Pancreas (tissue), 10 donors: ENCODE measurements around the gene ACVR2B. TPM values are rescaled to one million over a fixed set of nuclear protein-coding genes. Genes with fewer than 3 reads are reported as not detected.
A peak's percentile ranks its signal among the peaks of the same experiment; 100 is the strongest.

ENCODE experiments used
- ATAC-seq, 4 donors: fragments of 200-7000 bp; cut with Tn5 transposase; one replicate each; pipeline versions ENCODE4 v1.8.0 to v1.9.1; 2020; ENCODE audit warnings: mild to moderate bottlenecking in 4 of 4, moderate library complexity in 4 of 4
- DNase-seq, 6 donors: peaks; one replicate each; pipeline ENCODE4 v3.0.0-alpha.2; 2020
- FAIRE-seq: peaks from 2 replicates; lab custom pipeline; 2012; peaks lifted over from hg19 to GRCh38; lab: Jason Lieb, UNC
- H3K27ac ChIP-seq, 4 donors: fragments of 200-600 bp; sonication (generic); 1 replicate in 3 of 4; 2 replicates in 1 of 4; pipeline versions ENCODE4 v1.5.0 to v1.8.0; 2020
- H3K27me3 ChIP-seq, 4 donors: fragments of 200-600 bp; one replicate each; pipeline ENCODE4 v1.8.0; 2021
- H3K36me3 ChIP-seq, 3 donors: fragments of 200-600 bp; sonication (generic) in 1 of 3; one replicate each; pipeline versions ENCODE4 v1.5.0 to v1.8.0; 2020 to 2021
- H3K4me1 ChIP-seq, 3 donors: fragments of 200-600 bp; one replicate each; pipeline ENCODE4 v1.8.0; 2021
- H3K4me3 ChIP-seq, 4 donors: fragments of 200-600 bp; sonication (generic) in 2 of 4; one replicate each; pipeline versions ENCODE4 v1.5.0 to v1.8.0; 2020 to 2021
- H3K9me3 ChIP-seq, 4 donors: fragments of 200-600 bp; one replicate each; pipeline ENCODE4 v1.8.0; 2021
- WGBS, 2 donors: extraction: QIAGEN DNeasy Blood & Tissue Kit; methylation state at CpG; one replicate each; pipeline ENCODE4 v1.1.7; 2013; 5-methylcytosine and 5-hydroxymethylcytosine counted together
- intact Hi-C, 3 donors: fragments of 100-400 bp; cut with DNase I; formaldehyde crosslinking; loops; one replicate each; pipeline versions ENCODE4 v1.11.1 to v1.14.2; 2022
- polyA plus RNA-seq, 2 donors: library from polyadenylated mRNA; stranded (reverse); fragments of 200-250 nt; gene quantifications; one replicate each; pipeline ENCODE4 v1.2.3, GENCODE V29; 2013
- total RNA-seq, 6 donors: library from RNA; stranded (reverse); fragmentation: NEBNext Ultra II Directional in 4 of 6; extraction: Animal tissue kit (Norgen Biotek cat#: 25700) in 4 of 6; gene quantifications; one replicate each; pipeline versions ENCODE4 v1.2.1 to v1.2.4, GENCODE V29; 2021 to 2023
- TF ChIP-seq, protein P1 (sequence below), 4 donors: fragments of 200-600 bp; sonication (generic) in 3 of 4; IDR thresholded peaks; one replicate each; pipeline versions ENCODE4 v1.5.0 to v1.8.0; 2021; ENCODE audit warnings: antibody characterized with exemption in 4 of 4
- donor health status: healthy with polysubstance abuse.
- donor health status: DM: no; HTN: no; CAD: no; lungs with moderate emphysema.
- donor health status: DM: no; HTN: no; CAD: no.
- donor health status: control.
- donor health status: control.
- donor health status: Bipolar disorder and iron deficiency.
- donor health status: DM: yes; HTN: yes; CAD: no.
- donor health status: DM: no; HTN: no; CAD: no.
- donor health status: DM: no; HTN: no; CAD: no.
- donor health status: DM: yes; HTN: yes; CAD: no.

The ACVR2B gene
- total and polyA plus RNA-seq, 8 donors: 1.3 to 10.9 (median 5.1) TPM

DNA sequence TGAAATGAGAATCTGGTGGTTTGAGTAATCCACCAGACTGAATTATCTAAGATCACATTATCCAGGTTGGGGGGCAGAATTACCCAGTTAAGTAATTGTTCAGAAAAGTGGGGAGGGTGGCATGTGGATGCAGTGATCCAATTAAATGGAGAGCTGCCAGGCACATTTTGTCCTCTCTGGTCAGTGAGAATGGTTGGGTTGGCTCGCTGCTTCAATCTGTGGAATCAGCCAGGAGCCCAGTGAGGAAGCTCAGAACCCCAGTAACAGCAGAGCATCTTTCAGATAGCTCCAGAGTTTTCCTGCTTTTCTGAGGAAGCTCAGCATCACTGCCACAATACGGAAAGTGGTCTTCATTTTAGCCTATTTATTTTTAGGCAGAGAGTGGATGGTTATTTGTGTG lies 36.1 kb downstream of the ACVR2B start:
- peaks cover 0 to 11% (median 0%) of the 10 kb centered on the region in 3 donors for H3K4me1 ChIP-seq
- H3K9me3 ChIP-seq: no peaks in the 10 kb centered on the region
- DNase-seq (no peak), ATAC-seq (peak in 2 of 4 donors; percentile 36 to 40), FAIRE-seq (no peak)
- H3K36me3 ChIP-seq: no peaks in the 10 kb centered on the region
- intact Hi-C loops: loop anchor here in 1 of 3 donors (10.0 kb wide), 1 partner anchor 375 kb away; no protein-coding TSS in a partner anchor
- H3K4me3 ChIP-seq: no peak overlapping the region
- no peaks in the 10 kb centered on the region for H3K27me3 ChIP-seq
- 92 to 98% methylated on average over 2 of the region's 2 CpGs for WGBS, 2 donors
- TF ChIP-seq, protein P1, sequence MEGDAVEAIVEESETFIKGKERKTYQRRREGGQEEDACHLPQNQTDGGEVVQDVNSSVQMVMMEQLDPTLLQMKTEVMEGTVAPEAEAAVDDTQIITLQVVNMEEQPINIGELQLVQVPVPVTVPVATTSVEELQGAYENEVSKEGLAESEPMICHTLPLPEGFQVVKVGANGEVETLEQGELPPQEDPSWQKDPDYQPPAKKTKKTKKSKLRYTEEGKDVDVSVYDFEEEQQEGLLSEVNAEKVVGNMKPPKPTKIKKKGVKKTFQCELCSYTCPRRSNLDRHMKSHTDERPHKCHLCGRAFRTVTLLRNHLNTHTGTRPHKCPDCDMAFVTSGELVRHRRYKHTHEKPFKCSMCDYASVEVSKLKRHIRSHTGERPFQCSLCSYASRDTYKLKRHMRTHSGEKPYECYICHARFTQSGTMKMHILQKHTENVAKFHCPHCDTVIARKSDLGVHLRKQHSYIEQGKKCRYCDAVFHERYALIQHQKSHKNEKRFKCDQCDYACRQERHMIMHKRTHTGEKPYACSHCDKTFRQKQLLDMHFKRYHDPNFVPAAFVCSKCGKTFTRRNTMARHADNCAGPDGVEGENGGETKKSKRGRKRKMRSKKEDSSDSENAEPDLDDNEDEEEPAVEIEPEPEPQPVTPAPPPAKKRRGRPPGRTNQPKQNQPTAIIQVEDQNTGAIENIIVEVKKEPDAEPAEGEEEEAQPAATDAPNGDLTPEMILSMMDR (IDR thresholded peaks at IDR 0.05): no peak
- H3K27ac ChIP-seq: no peak overlapping the region

DNA sequence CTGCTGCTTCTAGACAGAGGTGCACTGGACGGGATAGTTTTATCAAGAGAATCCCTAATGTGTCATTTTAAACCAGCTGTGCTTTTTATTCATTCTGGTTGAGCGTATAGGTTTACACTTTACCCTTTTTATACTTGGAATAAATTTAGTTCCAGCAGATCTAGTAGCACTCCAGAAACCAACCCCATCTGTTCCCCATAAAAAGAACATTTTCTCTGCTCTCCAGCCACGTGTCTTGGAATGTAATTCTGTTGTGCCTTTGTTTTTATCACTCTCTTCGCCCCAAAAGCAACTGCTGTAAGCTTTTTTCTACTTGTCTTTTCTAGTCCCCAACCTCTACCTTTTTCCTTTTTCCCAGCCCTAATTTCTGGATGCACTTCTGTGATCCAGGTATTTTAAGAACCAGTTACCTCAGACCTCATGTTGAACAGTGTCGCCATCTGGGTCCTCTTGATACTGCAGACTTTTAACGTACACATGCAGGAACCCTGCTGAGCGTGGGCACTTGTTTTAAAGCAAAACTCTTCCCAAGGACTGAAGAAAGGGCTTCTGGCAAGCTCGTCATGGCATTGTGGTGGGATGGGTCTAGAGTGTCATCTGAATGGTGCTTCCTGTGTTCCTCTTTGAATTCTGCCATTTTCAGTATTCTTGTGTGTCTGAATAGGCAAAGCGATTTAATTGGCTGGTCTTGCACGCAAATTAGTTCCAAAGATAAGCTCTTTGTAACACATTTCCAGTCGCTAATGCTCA lies 36.8 kb downstream of the ACVR2B start:
- DNase-seq: no peak
- H3K36me3 ChIP-seq: no peaks in the 10 kb centered on the region
- no peak overlapping the region for H3K4me3 ChIP-seq
- H3K27ac ChIP-seq: no peak overlapping the region
- no peaks in the 10 kb centered on the region for H3K9me3 ChIP-seq
- no peaks in the 10 kb centered on the region for H3K27me3 ChIP-seq
- ATAC-seq: no peak
- TF ChIP-seq, protein P1 (IDR thresholded peaks at IDR 0.05): no peak
- WGBS, 2 donors: 87 to 95% methylated on average over 11 of the region's 11 CpGs
- no peak for FAIRE-seq
- intact Hi-C loops: no loop called here
- peaks cover 0 to 11% (median 0%) of the 10 kb centered on the region in 3 donors for H3K4me1 ChIP-seq

DNA sequence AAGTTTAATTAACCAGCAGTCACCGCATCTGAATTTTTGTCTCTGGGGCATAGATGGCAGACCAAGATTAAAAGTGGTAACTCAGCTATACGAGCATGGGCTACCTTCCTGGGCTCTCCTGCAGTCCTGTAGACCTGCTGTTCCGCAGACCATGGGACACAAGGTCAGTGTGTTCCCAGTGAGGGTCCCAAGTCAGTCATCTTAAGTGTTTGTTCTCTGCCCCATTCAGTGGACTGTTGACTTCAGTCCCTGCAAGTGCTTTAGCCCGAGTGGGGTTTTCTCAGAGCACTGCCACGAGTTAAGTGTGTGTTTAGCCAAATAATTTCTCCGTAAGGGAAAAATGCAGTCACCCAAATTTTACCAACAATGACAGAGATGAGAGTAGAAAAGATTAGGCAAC lies 37.5 kb downstream of the ACVR2B start:
- DNase-seq: no peak
- H3K27ac ChIP-seq: no peak overlapping the region
- H3K4me1 ChIP-seq: peaks cover 0 to 11% (median 0%) of the 10 kb centered on the region in 3 donors
- no peaks in the 10 kb centered on the region for H3K36me3 ChIP-seq
- no peaks in the 10 kb centered on the region for H3K27me3 ChIP-seq
- 92 to 96% methylated on average over 6 of the region's 6 CpGs for WGBS, 2 donors
- TF ChIP-seq, protein P1 (IDR thresholded peaks at IDR 0.05): no peak
- intact Hi-C loops: no loop called here
- no peaks in the 10 kb centered on the region for H3K9me3 ChIP-seq
- no peak for ATAC-seq
- FAIRE-seq: no peak
- no peak overlapping the region for H3K4me3 ChIP-seq

DNA sequence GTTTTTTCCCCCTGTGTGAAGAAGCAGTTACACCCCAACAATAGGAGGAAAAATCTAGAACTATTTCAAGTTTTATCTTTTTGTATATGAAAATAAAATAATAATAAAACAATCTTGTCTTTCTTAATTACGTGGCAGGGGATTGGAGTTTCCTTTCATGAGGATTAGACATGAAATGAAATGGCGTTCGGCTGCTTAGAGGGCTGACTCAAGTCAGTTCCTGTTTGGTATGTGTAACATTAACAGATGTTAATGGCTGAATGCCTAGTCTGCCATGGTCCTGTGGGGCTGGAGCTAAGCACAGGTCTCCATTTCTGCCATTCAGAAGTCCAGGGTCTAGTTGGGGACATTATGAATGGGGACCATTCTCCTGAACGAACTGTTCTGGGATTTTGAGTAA lies 39.3 kb downstream of the ACVR2B start:
- Histone ChIP-seq H3K4me3 (no peak overlapping the region), H3K27me3 (no peaks in the 10 kb centered on the region), H3K4me1 (peaks cover 0 to 15% (median 5%) of the 10 kb centered on the region in 3 donors), H3K36me3 (no peaks in the 10 kb centered on the region), H3K27ac (no peak overlapping the region), H3K9me3 (no peaks in the 10 kb centered on the region)
- no peak for ATAC-seq
- 83 to 91% methylated on average over 4 of the region's 4 CpGs for WGBS, 2 donors
- no peak for FAIRE-seq
- no peak for DNase-seq
- intact Hi-C loops: no loop called here
- TF ChIP-seq, protein P1 (IDR thresholded peaks at IDR 0.05): no peak
